Stomach smooth muscle (tissue), 2 donors: ENCODE data around the gene PRDX6.
"Not testable (repeated sequence)": the region's sequence is repeated elsewhere in the genome, so short reads cannot be mapped to it uniquely, and the experiment has no call there.

Experiments
- H3K27ac ChIP-seq: one replicate; pipeline ENCODE4 v1.7.0; 2013; ENCODE audit warnings: mild to moderate bottlenecking, low read length, inconsistent platforms
- H3K27me3 ChIP-seq, 2 donors: one replicate each; pipeline ENCODE4 v1.7.0; 2013; ENCODE audit warnings: low read length in 2 of 2; ENCODE audit not compliant: insufficient read depth in 2 of 2, control insufficient read depth in 1 of 2
- H3K36me3 ChIP-seq, 2 donors: one replicate each; pipeline ENCODE4 v1.7.0; 2013; ENCODE audit warnings: low read length in 2 of 2; ENCODE audit not compliant: control insufficient read depth in 2 of 2, insufficient read depth in 2 of 2
- H3K4me1 ChIP-seq: one replicate; pipeline ENCODE4 v1.7.0; 2013; ENCODE audit warnings: low read length; ENCODE audit not compliant: control insufficient read depth, insufficient read depth
- H3K4me3 ChIP-seq, 2 donors: one replicate each; pipeline ENCODE4 v1.7.0; 2013; ENCODE audit warnings: low read length in 2 of 2
- H3K9ac ChIP-seq, 2 donors: one replicate each; pipeline ENCODE4 v1.7.0; 2013; ENCODE audit warnings: low read length in 2 of 2, mild to moderate bottlenecking in 1 of 2
- H3K9me3 ChIP-seq, 2 donors: one replicate each; pipeline ENCODE4 v1.7.0; 2013; ENCODE audit warnings: low read length in 2 of 2; ENCODE audit not compliant: control insufficient read depth in 2 of 2
- donor health status: healthy.
- donor health status: Pancreatic carcinoma.

The PRDX6 gene

GRCh38 chr1:173479649-173480048, 2.5 kb downstream of the PRDX6 start:
- Histone ChIP-seq H3K27me3 (no peaks in the 10 kb centered on the region), H3K9me3 (no peaks in the 10 kb centered on the region), H3K27ac (no peak overlapping the region), H3K4me1 (peaks cover 18% of the 10 kb centered on the region), H3K4me3 (peak overlapping the region in 1 of 2 donors; percentile 42), H3K36me3 (peaks cover 23 to 29% of the 10 kb centered on the region in 2 donors), H3K9ac (no peak overlapping the region)

GRCh38 chr1:173481195-173481772, 4.1 kb downstream of the PRDX6 start:
- Histone ChIP-seq H3K36me3 (peaks cover 37 to 43% of the 10 kb centered on the region in 2 donors), H3K4me1 (peaks cover 5% of the 10 kb centered on the region), H3K27ac (no peak overlapping the region), H3K4me3 (no peak overlapping the region), H3K27me3 (no peaks in the 10 kb centered on the region), H3K9ac (no peak overlapping the region), H3K9me3 (no peaks in the 10 kb centered on the region)

- H3K9me3 ChIP-seq: no peaks in the 10 kb centered on the region
- H3K9ac ChIP-seq: no peak overlapping the region
- H3K4me1 ChIP-seq: peaks cover 5% of the 10 kb centered on the region
- H3K27me3 ChIP-seq: no peaks in the 10 kb centered on the region
- H3K4me3 ChIP-seq: no peak overlapping the region
- no peak overlapping the region for H3K27ac ChIP-seq
- peaks cover 51 to 55% of the 10 kb centered on the region in 2 donors for H3K36me3 ChIP-seq
Measured at GRCh38 chr1:173482683-173483082, 5.5 kb downstream of the PRDX6 start.

- Histone ChIP-seq H3K9me3 (no peaks in the 10 kb centered on the region), H3K27me3 (no peaks in the 10 kb centered on the region), H3K4me3 (no peak overlapping the region), H3K36me3 (peaks cover 64 to 66% of the 10 kb centered on the region in 2 donors), H3K9ac (no peak overlapping the region), H3K4me1 (no peaks in the 10 kb centered on the region), H3K27ac (no peak overlapping the region)
Measured at GRCh38 chr1:173484276-173484675, 7.1 kb downstream of the PRDX6 start.

GRCh38 chr1:173485401-173485800, 8.3 kb downstream of the PRDX6 start:
- Histone ChIP-seq H3K4me1 (no peaks in the 10 kb centered on the region), H3K36me3 (peaks cover 62 to 67% of the 10 kb centered on the region in 2 donors), H3K9ac (no peak overlapping the region), H3K9me3 (no peaks in the 10 kb centered on the region), H3K27me3 (no peaks in the 10 kb centered on the region), H3K27ac (no peak overlapping the region), H3K4me3 (no peak overlapping the region)

DNA sequence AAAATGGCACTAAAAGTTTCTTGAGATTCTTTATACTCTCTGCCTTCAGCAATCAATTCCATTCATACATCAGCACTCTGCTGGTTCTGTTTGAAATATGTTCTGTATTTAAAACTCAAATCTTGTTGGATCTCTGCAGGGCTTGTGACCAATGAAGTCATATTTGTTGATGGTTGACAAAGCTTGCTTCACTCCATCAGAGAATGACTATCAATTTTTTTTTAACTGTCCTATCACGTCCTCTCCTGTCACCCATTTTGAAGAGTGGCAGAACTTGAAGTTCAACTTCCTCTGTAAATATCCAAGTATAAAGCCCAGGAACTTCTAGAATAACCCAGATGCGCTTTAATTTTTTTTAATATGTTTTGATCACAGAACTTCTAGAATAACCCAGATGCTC, 10.9 kb downstream of the PRDX6 start:
- Histone ChIP-seq H3K9ac (no peak overlapping the region), H3K27ac (no peak overlapping the region), H3K4me3 (no peak overlapping the region), H3K4me1 (no peaks in the 10 kb centered on the region), H3K9me3 (no peaks in the 10 kb centered on the region), H3K27me3 (no peaks in the 10 kb centered on the region), H3K36me3 (peaks cover 39 to 51% of the 10 kb centered on the region in 2 donors)

DNA sequence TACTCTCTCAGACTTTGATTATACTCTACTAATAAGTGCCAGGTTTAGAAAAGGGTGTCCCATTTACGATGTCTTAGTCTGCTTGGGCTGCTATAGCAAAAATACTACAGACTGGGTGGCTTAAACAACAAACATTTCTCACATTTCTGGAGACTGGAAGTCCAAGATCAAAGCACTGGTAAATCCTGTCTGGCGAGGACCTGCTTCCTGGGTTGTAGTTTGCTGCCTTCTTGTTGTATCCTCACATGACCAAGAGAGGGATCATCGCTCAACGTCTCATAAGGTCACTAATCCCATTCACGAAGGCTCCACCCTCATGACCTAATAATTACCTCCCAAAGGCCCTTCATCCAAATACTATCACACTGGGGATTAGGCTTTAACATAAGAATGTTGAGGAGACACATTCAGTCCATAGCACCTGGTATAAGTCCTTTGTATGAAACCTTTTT, 12.0 kb downstream of the PRDX6 start:
- Histone ChIP-seq H3K9me3 (no peaks in the 10 kb centered on the region), H3K4me3 (no peak overlapping the region), H3K27ac (no peak overlapping the region), H3K27me3 (no peaks in the 10 kb centered on the region), H3K4me1 (no peaks in the 10 kb centered on the region), H3K9ac (no peak overlapping the region), H3K36me3 (peaks cover 38 to 44% of the 10 kb centered on the region in 2 donors)

DNA sequence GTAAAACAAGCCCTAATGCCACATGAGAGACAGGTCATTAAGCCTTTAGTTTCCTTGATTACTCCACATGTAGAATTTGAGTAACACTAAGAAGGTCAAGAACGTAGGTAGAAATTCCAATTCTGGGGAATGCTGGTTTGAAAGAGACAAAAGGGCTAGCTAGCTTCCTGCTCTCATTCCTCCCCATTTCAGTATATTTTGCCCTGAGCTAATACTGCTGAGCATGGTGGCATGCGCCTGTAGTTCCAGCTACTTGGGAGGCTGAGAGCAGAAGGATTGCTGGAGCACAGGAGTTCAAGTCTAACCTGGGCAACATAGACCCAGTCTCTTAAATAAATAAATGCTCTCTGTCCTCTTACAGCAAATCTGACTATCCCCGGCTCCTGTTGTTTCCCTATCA, 12.8 kb downstream of the PRDX6 start:
- H3K36me3 ChIP-seq: peaks cover 34 to 43% of the 10 kb centered on the region in 2 donors
- no peaks in the 10 kb centered on the region for H3K4me1 ChIP-seq
- no peak overlapping the region for H3K27ac ChIP-seq
- H3K4me3 ChIP-seq: no peak overlapping the region
- no peak overlapping the region for H3K9ac ChIP-seq
- H3K9me3 ChIP-seq: no peaks in the 10 kb centered on the region
- no peaks in the 10 kb centered on the region for H3K27me3 ChIP-seq

DNA sequence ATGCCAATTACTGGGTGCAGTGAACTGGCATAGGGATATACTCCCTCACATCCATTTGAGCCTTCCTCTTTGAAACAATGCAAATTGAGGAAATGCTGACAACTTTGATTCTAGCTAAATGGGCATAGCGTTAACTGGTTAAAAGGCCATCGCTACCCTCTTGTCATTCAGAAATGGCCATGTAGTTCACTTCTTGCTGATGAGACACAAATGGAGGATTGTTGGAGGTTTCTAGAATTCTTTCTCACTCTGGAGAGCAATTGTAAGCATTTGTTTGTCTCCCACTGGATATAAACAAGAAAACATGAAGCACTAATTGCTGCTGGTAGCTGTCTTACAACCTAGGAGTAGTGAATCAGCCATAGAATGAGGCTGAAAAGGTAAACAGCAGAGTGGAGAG, 14.4 kb downstream of the PRDX6 start:
- no peaks in the 10 kb centered on the region for H3K27me3 ChIP-seq
- H3K36me3 ChIP-seq: peaks cover 20 to 28% of the 10 kb centered on the region in 2 donors
- no peak overlapping the region for H3K27ac ChIP-seq
- no peak overlapping the region for H3K4me3 ChIP-seq
- H3K4me1 ChIP-seq: no peaks in the 10 kb centered on the region
- H3K9me3 ChIP-seq: no peaks in the 10 kb centered on the region
- no peak overlapping the region for H3K9ac ChIP-seq

GRCh38 chr1:173493125-173493524, 16.0 kb downstream of the PRDX6 start:
- H3K4me1 ChIP-seq, H3K4me3 ChIP-seq, H3K27me3 ChIP-seq, H3K9ac ChIP-seq, H3K27ac ChIP-seq, H3K9me3 ChIP-seq: not testable (repeated sequence)
- H3K36me3 ChIP-seq: peaks cover 6 to 12% of the 10 kb centered on the region in 2 donors

DNA sequence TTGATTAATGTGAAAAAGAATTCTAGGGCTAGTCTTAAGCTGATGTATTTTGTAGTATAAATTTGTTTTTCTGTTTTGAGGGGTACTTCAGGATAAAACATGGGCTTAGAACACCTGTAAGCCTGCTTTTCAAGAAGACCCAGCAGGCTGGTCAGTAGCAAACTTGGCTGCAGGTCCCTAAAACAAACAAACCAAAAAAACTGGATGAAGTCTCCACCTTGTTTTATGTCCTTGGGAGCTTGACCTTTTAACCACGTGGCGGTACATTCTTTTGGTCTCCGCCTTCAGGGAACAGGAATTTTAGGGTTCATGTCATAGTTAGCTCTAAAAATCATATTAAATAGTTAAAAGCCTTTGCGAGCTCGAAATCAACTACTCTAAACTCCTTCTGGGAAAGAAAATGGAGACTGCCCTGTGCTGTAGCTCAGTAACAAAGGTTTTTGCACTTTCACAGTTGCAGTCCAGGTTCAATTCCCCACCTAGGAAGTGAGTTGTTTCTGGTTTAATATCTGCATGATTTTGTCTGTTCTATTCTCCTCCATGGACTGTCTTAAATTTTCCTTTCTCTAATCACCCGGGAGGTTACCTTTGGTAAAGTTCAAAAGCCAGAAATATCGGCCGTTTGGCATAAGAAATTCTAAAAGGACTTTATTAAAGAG, 18.6 kb downstream of the PRDX6 start:
- Histone ChIP-seq H3K27ac (no peak overlapping the region), H3K4me3 (no peak overlapping the region), H3K27me3 (no peaks in the 10 kb centered on the region), H3K4me1 (no peaks in the 10 kb centered on the region), H3K9me3 (no peaks in the 10 kb centered on the region), H3K9ac (no peak overlapping the region), H3K36me3 (no peaks in the 10 kb centered on the region)
